ENCODE measurements around the gene ZNF205. TPM values are rescaled to one million over a fixed set of nuclear protein-coding genes. Genes with fewer than 3 reads are reported as not detected.

ZNF205 gene
- total and polyA plus RNA-seq, 2 of the 13 experiments (the other 11 are each of a cell fraction or from before 2014, with no cell fraction given) = 5.8 to 10.2 TPM

- TF ChIP-seq PRDM15 (CRISPR knock-in tag; IDR thresholded peaks at IDR 0.05) (peak; percentile 13; the same call in 1 of the 2 replicates), FOXO1 (CRISPR knock-in tag; IDR thresholded peaks at IDR 0.05) (no peak; the same call in 1 of the 2 replicates), U2AF1 (optimal IDR thresholded peaks at IDR 0.05; ENCODE audit: low read depth, low read length) (no peak), MED1 (CRISPR knock-in tag; IDR thresholded peaks at IDR 0.05) (peak; percentile 72), RAD21 (CRISPR knock-in tag; IDR thresholded peaks at IDR 0.05) (0 out of 2 replicates have a peak, but pooled peaks have one; percentile 21), ZNF556 (CRISPR knock-in tag; IDR thresholded peaks at IDR 0.05; ENCODE audit: borderline replicate concordance) (peak; percentile 85; the same call in 1 of the 2 replicates), RFXANK (CRISPR knock-in tag; IDR thresholded peaks at IDR 0.05) (no peak), PHF8 (CRISPR knock-in tag; IDR thresholded peaks at IDR 0.05) (peak; percentile 95), SOX13 (IDR thresholded peaks at IDR 0.05) (0 out of 2 replicates have a peak, but pooled peaks have one; percentile 30), SOX13 (CRISPR knock-in tag; conservative IDR thresholded peaks at IDR 0.05 in 1 of 2, IDR thresholded peaks at IDR 0.05 in 1 of 2) (peak in 1 of 2 experiments; percentile 23; a peak in 1 of 4 replicates), MXI1 (IDR thresholded peaks at IDR 0.05; ENCODE audit: borderline replicate concordance, low read depth, low read length) (peak; percentile 96; the same call in 2 of the 3 replicates), ZNF253 (CRISPR knock-in tag; IDR thresholded peaks at IDR 0.05; ENCODE audit: borderline replicate concordance) (no peak), PHF5A (CRISPR knock-in tag; IDR thresholded peaks at IDR 0.05; ENCODE audit: low read depth, unreplicated experiment) (peak; percentile 53), SMAD3 (CRISPR knock-in tag; IDR thresholded peaks at IDR 0.05) (0 out of 2 replicates have a peak, but pooled peaks have one; percentile 47), MBNL3 (CRISPR knock-in tag; conservative IDR thresholded peaks at IDR 0.05) (no peak), HES4 (CRISPR knock-in tag; IDR thresholded peaks at IDR 0.05; ENCODE audit: borderline replicate concordance) (no peak), NFYC (CRISPR knock-in tag; IDR thresholded peaks at IDR 0.05) (peak; percentile 48), MEIS1 (CRISPR knock-in tag; IDR thresholded peaks at IDR 0.05; ENCODE audit: borderline replicate concordance) (no peak), HBP1 (CRISPR knock-in tag; IDR thresholded peaks at IDR 0.05; ENCODE audit: low read depth) (peak; percentile 81; the same call in 1 of the 2 replicates), ZBTB14 (CRISPR knock-in tag; IDR thresholded peaks at IDR 0.05) (peak; percentile 96), E2F1 (CRISPR knock-in tag; IDR thresholded peaks at IDR 0.05) (0 out of 2 replicates have a peak, but pooled peaks have one; percentile 53), GABPA (IDR thresholded peaks at IDR 0.05; ENCODE audit: low read depth, low read length) (peak; percentile 94), GABPA (CRISPR knock-in tag; IDR thresholded peaks at IDR 0.05; ENCODE audit: low read depth) (peak; percentile 91)
Measured at GRCh38 chr16:3106205-3106928, 6.0 kb upstream of the ZNF205 start (continued).

All from HepG2 (cell line).